Activated B cell treated with CpG ODN at 0.5 μM for 24 hours (primary cell): Measurements from ENCODE around the gene CGRRF1. TPM values are rescaled to one million over a fixed set of nuclear protein-coding genes. Genes with fewer than 3 reads are reported as not detected.
A peak's percentile ranks its signal among the peaks of the same experiment; 100 is the strongest.

Source experiments
- ATAC-seq: fragments of 200-7000 bp; cut with Tn5 transposase; one replicate; pipeline ENCODE4 v1.10.0; 2021; ENCODE audit warnings: low read depth, mild to moderate bottlenecking, moderate library complexity
- CTCF ChIA-PET: fragments of 350-600 bp; sonication (Branson Sonifier 250); formaldehyde crosslinking; loops from one replicate; lab custom pipeline; 2021; ENCODE audit warnings: antibody characterized with exemption; lab: Charles Lee
- POLR2A ChIA-PET: fragments of 350-600 bp; sonication (Branson Sonifier 250); formaldehyde crosslinking; loops from one replicate; lab custom pipeline; 2021; ENCODE audit warnings: antibody characterized with exemption; lab: Charles Lee
- DNase-seq: peaks from one replicate; pipeline ENCODE4 v3.0.0; 2022
- H3K27ac Mint-ChIP-seq: one replicate; pipeline ENCODE4 v1.8.0; 2020; ENCODE audit warnings: mixed read lengths
- H3K27me3 Mint-ChIP-seq: one replicate; pipeline ENCODE4 v1.8.0; 2021; ENCODE audit warnings: mixed read lengths
- H3K36me3 Mint-ChIP-seq: one replicate; pipeline ENCODE4 v1.8.0; 2021; ENCODE audit warnings: low read depth, mixed read lengths
- H3K4me1 Mint-ChIP-seq: one replicate; pipeline ENCODE4 v1.8.0; 2021; ENCODE audit warnings: mixed read lengths
- H3K4me3 Mint-ChIP-seq: one replicate; pipeline ENCODE4 v1.8.0; 2020; ENCODE audit warnings: mild to moderate bottlenecking, mixed read lengths
- H3K9me3 Mint-ChIP-seq: one replicate; pipeline ENCODE4 v1.8.0; 2020; ENCODE audit warnings: mixed read lengths
- CTCF ChIP-seq: fragments of 200-600 bp; IDR thresholded peaks from one replicate; pipeline ENCODE4 v1.8.0; 2022; ENCODE audit warnings: antibody characterized with exemption, mild to moderate bottlenecking
- intact Hi-C: fragments of 100-400 bp; cut with micrococcal nuclease; formaldehyde crosslinking; loops from one replicate; pipeline ENCODE4 v1.15.1; 2024
- total RNA-seq: library from RNA; stranded (reverse); gene quantifications from 2 replicates; pipeline ENCODE4 v1.2.3, GENCODE V29; 2022

The CGRRF1 gene
- total RNA-seq, 1 donor from 2014 or later = 11.9 TPM

GRCh38 chr14:54478636-54479215 is 31.0 kb upstream of the CGRRF1 start:
- H3K27ac Mint-ChIP-seq = no peak overlapping the region

GRCh38 chr14:54480830-54481562 is 28.7 kb upstream of the CGRRF1 start:
- intact Hi-C loops = loop anchor here (10.0 kb wide), 1 partner anchor 1926 kb away; the partner anchor contains the start of genes GPR137C and TXNDC16
- CTCF ChIA-PET = no interaction called here

More at GRCh38 chr14:54478636-54479215, 31.0 kb upstream of the CGRRF1 start:
- ATAC-seq = no peak
- Mint-ChIP-seq H3K27me3 (no peaks in the 10 kb centered on the region), H3K9me3 (no peaks in the 10 kb centered on the region), H3K4me3 (no peak overlapping the region), H3K36me3 (peaks cover 69% of the 10 kb centered on the region), H3K4me1 (peaks cover 42% of the 10 kb centered on the region)
- intact Hi-C loops = no loop called here
- CTCF ChIA-PET = no interaction called here
- TF ChIP-seq CTCF = no peak
- no peak for DNase-seq
- POLR2A ChIA-PET = no interaction called here

GRCh38 chr14:54481695-54482094 is 28.0 kb upstream of the CGRRF1 start:
- peaks cover 50% of the 10 kb centered on the region for H3K36me3 Mint-ChIP-seq
- no peak for ATAC-seq
- ChIA-PET POLR2A (no interaction called here), CTCF (no interaction called here)
- no peak overlapping the region for H3K4me3 Mint-ChIP-seq
- H3K9me3 Mint-ChIP-seq = no peaks in the 10 kb centered on the region
- no peak overlapping the region for H3K27ac Mint-ChIP-seq
- TF ChIP-seq CTCF = no peak
- intact Hi-C loops = loop anchor here (10.0 kb wide), 1 partner anchor 1927 kb away; the partner anchor contains the start of genes GPR137C and TXNDC16
- H3K27me3 Mint-ChIP-seq = no peaks in the 10 kb centered on the region
- H3K4me1 Mint-ChIP-seq = peaks cover 60% of the 10 kb centered on the region
- no peak for DNase-seq

More at GRCh38 chr14:54480830-54481562, 28.7 kb upstream of the CGRRF1 start:
- Mint-ChIP-seq H3K4me1 (peaks cover 60% of the 10 kb centered on the region), H3K9me3 (no peaks in the 10 kb centered on the region), H3K27me3 (no peaks in the 10 kb centered on the region), H3K4me3 (no peak overlapping the region), H3K27ac (no peak overlapping the region), H3K36me3 (peaks cover 53% of the 10 kb centered on the region)
- DNase-seq (no peak), ATAC-seq (no peak)
- POLR2A ChIA-PET = no interaction called here
- TF ChIP-seq CTCF = no peak

- DNase-seq (no peak), ATAC-seq (peak; percentile 74)
- H3K4me3 Mint-ChIP-seq = peak overlapping the region; percentile 74
- TF ChIP-seq CTCF = no peak
- no peaks in the 10 kb centered on the region for H3K27me3 Mint-ChIP-seq
- H3K27ac Mint-ChIP-seq = peak overlapping the region; percentile 74
- peaks cover 43% of the 10 kb centered on the region for H3K36me3 Mint-ChIP-seq
- intact Hi-C loops = loop anchor here (1.0 to 10.0 kb wide), 2 partner anchors 42 to 1928 kb away; partner anchors contain the start of genes CNIH1, GPR137C and TXNDC16
- H3K4me1 Mint-ChIP-seq = peaks cover 70% of the 10 kb centered on the region
- CTCF ChIA-PET = interaction anchor here (1.4 kb wide), 1 partner anchor 26 kb away, joined by 3 read pairs; the partner anchor contains the start of gene CGRRF1
- no peaks in the 10 kb centered on the region for H3K9me3 Mint-ChIP-seq
- POLR2A ChIA-PET = interaction anchor here (0.9 to 1.4 kb wide), 2 partner anchors 14 to 26 kb away, joined by 3 to 6 read pairs; partner anchors contain the start of gene CGRRF1
These were observed 26.5 kb upstream of the CGRRF1 start for GRCh38 chr14:54483073-54483745.
